T-helper 1 cell (primary cell): ENCODE results near the gene FHL1.
"Not testable (repeated sequence)": the region's sequence is repeated elsewhere in the genome, so short reads cannot be mapped to it uniquely, and the experiment has no call there.

Source experiments
- DNase-seq, 5 donors: peaks; one replicate each; pipeline ENCODE4 v3.0.0-alpha.2; 2012 to 2020

The FHL1 gene

GRCh38 chrX:136210806-136211205 lies 63.5 kb downstream of the FHL1 start:
- DNase-seq, result no peak

GRCh38 chrX:136211766-136212556 lies 64.6 kb downstream of the FHL1 start:
- DNase-seq, result no peak

- no peak for DNase-seq
Observed at GRCh38 chrX:136212557-136213111, 65.3 kb downstream of the FHL1 start.

- DNase-seq, result no peak
Observed at GRCh38 chrX:136214551-136214950, 67.2 kb downstream of the FHL1 start.

- no peak for DNase-seq
Observed at GRCh38 chrX:136215559-136215958, 68.2 kb downstream of the FHL1 start.

GRCh38 chrX:136219893-136220292 lies 72.6 kb downstream of the FHL1 start:
- DNase-seq, result no peak

- no peak for DNase-seq
Observed at GRCh38 chrX:136220540-136220939, 73.2 kb downstream of the FHL1 start.

- DNase-seq, result no peak
Observed at GRCh38 chrX:136220951-136221350, 73.6 kb downstream of the FHL1 start.

GRCh38 chrX:136221851-136222513 lies 74.6 kb downstream of the FHL1 start:
- no peak for DNase-seq

GRCh38 chrX:136227074-136227473 lies 79.7 kb downstream of the FHL1 start:
- no peak for DNase-seq

GRCh38 chrX:136227948-136228838 lies 80.9 kb downstream of the FHL1 start:
- peak in 1 of 5 donors; percentile 64 for DNase-seq

GRCh38 chrX:136228839-136229207 lies 81.5 kb downstream of the FHL1 start:
- no peak for DNase-seq

- DNase-seq, result no peak
Observed at GRCh38 chrX:136237074-136237473, 89.7 kb downstream of the FHL1 start.

- DNase-seq, result not testable (repeated sequence)
Observed at GRCh38 chrX:136237849-136238248, 90.5 kb downstream of the FHL1 start.

- no peak for DNase-seq
Observed at GRCh38 chrX:136246201-136246600, 98.9 kb downstream of the FHL1 start.

- peak in 1 of 5 donors; percentile 25 for DNase-seq
Observed at GRCh38 chrX:136250191-136251040, 103.1 kb downstream of the FHL1 start.

- DNase-seq, result peak; percentile 46 to 68 (median 60)
Observed at GRCh38 chrX:136251041-136251991, 104.0 kb downstream of the FHL1 start, which contains the start of gene MAP7D3. Gene MAP7D3, minus strand, starts transcription at chrX:136251400. Its CDS starts 42 bp downstream, at chrX:136251358.

- DNase-seq, result no peak
Observed at GRCh38 chrX:136255541-136255940, 108.2 kb downstream of the FHL1 start.

- DNase-seq, result no peak
Observed at GRCh38 chrX:136256026-136256425, 108.7 kb downstream of the FHL1 start.

- DNase-seq, result no peak
Observed at GRCh38 chrX:136258951-136259350, 111.6 kb downstream of the FHL1 start.

GRCh38 chrX:136259543-136259942 lies 112.2 kb downstream of the FHL1 start:
- DNase-seq, result peak in 1 of 5 donors; percentile 39
